ENCODE measurements around the gene NPIPA1. TPM values are rescaled to one million over a fixed set of nuclear protein-coding genes. Genes with fewer than 3 reads are reported as not detected.
"Not testable (repeated sequence)": the region's sequence is repeated elsewhere in the genome, so short reads cannot be mapped to it uniquely, and the experiment has no call there.

The NPIPA1 gene
- polyA plus RNA-seq, 6 donors from 2014 or later: 0.73 to 3.9 (median 1.3) TPM; not detected in 1

DNA sequence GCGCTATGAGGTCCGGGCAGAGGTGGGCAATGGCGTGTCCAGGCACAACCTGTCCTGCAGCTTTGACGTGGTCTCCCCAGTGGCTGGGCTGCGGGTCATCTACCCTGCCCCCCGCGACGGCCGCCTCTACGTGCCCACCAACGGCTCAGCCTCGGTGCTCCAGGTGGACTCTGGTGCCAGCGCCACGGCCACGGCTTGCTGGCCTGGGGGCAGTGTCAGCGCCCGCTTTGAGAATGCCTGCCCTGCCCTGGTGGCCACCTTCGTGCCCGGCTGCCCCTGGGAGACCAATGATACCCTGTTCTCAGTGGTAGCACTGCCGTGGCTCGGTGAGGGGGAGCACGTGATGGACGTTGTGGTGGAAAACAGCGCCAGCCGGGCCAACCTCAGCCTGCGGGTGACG lies 15.0 kb upstream of the NPIPA1 start:
- H3K27me3 Mint-ChIP-seq; H3K4me3 Mint-ChIP-seq; H3K36me3 Mint-ChIP-seq; H3K27ac Mint-ChIP-seq; H3K9me3 Mint-ChIP-seq; H3K4me1 Mint-ChIP-seq; ATAC-seq (ENCODE audit: low read depth in 2 of 2); DNase-seq: not testable (repeated sequence)

DNA sequence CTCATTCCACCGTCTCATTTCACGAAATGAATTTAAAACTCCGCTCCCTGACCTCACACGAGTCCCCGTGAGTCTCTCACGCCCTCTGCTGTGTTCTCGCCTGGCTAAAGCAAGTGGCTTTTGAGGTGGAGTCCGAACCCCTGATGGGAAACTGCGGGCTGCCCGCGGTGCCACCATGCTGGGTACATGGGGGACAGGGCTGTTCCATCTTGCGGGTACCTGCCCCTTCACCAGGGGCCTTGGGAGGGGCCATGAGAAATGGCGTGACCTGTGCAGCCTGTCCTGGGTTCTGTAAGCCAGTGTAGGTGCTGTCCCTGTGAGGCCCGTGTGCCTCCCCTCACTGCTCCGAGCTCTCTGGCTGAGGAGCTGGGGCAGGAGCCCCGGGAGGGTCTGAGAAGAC lies 14.3 kb upstream of the NPIPA1 start:
- H3K4me1 Mint-ChIP-seq; H3K27me3 Mint-ChIP-seq; ATAC-seq (ENCODE audit: low read depth in 2 of 2); H3K4me3 Mint-ChIP-seq; H3K9me3 Mint-ChIP-seq; DNase-seq; H3K27ac Mint-ChIP-seq; H3K36me3 Mint-ChIP-seq: not testable (repeated sequence)

DNA sequence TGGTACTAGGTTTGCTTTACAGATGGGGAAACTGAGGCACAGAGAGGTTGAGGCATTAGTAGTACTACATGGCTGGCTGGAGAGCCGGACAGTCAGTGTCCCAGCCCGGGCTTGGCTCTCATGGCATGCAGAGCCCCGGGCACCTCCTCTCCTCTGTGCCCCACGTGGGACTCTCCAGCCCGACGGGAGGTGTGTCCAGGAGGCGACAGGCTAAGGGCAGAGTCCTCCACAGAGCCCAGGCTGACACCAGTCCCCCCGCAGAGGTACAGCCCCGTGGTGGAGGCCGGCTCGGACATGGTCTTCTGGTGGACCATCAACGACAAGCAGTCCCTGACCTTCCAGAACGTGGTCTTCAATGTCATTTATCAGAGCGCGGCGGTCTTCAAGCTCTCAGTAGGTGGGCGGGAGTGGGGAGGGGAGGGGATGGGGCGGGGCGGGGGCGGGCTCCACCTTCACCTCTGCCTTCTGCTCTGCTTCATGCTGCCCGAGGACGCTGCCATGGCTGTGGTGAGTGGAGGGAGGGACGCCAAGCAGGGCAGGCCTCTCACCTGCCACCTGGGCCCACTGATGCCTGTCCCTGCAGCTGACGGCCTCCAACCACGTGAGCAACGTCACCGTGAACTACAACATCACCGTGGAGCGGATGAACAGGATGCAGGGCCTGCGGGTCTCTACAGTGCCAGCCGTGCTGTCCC lies 13.7 kb upstream of the NPIPA1 start:
- not testable (repeated sequence) for H3K27me3 Mint-ChIP-seq; H3K36me3 Mint-ChIP-seq; H3K27ac Mint-ChIP-seq; H3K9me3 Mint-ChIP-seq; ATAC-seq (ENCODE audit: low read depth in 2 of 2); H3K4me3 Mint-ChIP-seq; DNase-seq; H3K4me1 Mint-ChIP-seq

DNA sequence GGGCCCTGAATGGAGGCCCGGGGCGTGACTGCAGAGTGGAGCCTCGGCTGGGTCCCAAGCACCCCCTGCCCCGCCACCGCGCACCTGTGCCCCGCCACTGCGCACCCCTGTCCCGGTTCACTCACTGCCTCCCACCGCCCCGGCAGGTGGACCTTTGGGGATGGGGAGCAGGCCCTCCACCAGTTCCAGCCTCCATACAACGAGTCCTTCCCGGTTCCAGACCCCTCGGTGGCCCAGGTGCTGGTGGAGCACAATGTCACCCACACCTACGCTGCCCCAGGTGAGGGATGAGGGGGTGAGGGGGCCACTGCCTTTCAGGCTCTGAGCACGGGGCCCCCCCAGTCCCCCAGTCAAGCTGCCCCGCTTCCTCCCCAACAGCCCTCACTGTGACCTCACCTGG lies 12.9 kb upstream of the NPIPA1 start:
- not testable (repeated sequence) for DNase-seq; H3K9me3 Mint-ChIP-seq; H3K4me1 Mint-ChIP-seq; ATAC-seq (ENCODE audit: low read depth in 2 of 2); H3K4me3 Mint-ChIP-seq; H3K27ac Mint-ChIP-seq; H3K36me3 Mint-ChIP-seq; H3K27me3 Mint-ChIP-seq

DNA sequence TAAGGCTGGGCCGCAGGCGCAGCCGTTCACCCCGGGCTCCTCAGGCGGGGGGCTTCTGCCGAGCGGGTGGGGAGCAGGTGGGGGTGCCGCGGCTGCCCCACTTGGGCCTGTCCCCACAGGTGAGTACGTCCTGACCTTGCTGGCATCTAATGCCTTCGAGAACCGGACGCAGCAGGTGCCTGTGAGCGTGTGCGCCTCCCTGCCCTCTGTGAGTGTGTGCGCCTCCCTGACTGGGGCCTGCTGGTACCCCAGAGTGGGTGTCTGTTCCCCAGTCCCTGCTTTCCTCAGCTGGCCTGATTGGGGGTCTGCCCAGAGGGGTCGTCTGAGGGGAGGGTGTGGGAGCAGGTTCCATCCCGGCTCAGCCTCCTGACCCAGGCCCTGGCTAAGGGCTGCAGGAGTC lies 12.3 kb upstream of the NPIPA1 start:
- not testable (repeated sequence) for H3K4me3 Mint-ChIP-seq; H3K36me3 Mint-ChIP-seq; DNase-seq; H3K27me3 Mint-ChIP-seq; H3K4me1 Mint-ChIP-seq; H3K9me3 Mint-ChIP-seq; H3K27ac Mint-ChIP-seq; ATAC-seq (ENCODE audit: low read depth in 2 of 2)

DNA sequence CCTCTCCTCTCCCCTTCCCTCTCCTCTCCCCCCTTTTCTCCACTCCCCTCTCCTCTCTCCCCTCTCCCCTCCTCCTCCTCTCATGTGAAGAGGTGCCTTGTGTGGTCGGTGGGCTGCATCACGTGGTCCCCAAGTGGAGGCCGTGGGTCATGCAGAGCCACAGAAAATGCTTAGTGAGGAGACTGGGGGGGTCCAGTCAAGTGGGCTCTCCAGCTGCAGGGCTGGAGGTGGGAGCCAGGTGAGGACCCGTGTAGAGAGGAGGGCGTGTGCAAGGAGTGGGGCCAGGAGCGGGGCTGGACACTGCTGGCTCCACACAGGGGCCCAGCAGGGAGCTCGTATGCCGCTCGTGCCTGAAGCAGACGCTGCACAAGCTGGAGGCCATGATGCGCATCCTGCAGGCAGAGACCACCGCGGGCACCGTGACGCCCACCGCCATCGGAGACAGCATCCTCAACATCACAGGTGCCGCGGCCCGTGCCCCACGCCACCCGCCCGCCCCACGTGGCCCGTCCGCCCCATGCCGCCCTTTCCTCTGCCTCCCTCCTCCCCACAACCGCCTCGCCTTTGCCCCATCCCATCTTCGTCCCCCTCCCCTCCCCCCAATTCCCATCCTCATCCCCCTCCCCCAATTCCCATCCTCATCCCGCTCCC lies 9.1 kb upstream of the NPIPA1 start:
- H3K4me1 Mint-ChIP-seq, H3K27me3 Mint-ChIP-seq, H3K4me3 Mint-ChIP-seq, H3K9me3 Mint-ChIP-seq, DNase-seq, H3K36me3 Mint-ChIP-seq: not testable (repeated sequence)
- peak in 1 of 2 donors; percentile 25 for ATAC-seq (ENCODE audit: low read depth in 2 of 2)
- peak overlapping the region in 3 of 6 donors; percentile 53 to 83 (median 80) for H3K27ac Mint-ChIP-seq

DNA sequence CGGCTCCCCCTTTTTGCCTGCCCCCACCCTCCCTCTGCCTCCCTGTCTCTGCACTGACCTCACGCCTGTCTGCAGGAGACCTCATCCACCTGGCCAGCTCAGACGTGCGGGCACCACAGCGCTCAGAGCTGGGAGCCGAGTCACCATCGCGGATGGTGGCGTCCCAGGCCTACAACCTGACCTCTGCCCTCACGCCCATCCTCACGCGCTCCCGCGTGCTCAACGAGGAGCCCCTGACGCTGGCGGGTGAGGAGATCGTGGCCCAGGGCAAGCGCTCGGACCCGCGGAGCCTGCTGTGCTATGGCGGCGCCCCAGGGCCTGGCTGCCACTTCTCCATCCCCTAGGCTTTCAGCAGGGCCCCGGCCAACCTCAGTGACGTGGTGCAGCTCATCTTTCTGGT lies 8.1 kb upstream of the NPIPA1 start:
- H3K36me3 Mint-ChIP-seq, H3K27ac Mint-ChIP-seq, H3K27me3 Mint-ChIP-seq: not testable (repeated sequence)

DNA sequence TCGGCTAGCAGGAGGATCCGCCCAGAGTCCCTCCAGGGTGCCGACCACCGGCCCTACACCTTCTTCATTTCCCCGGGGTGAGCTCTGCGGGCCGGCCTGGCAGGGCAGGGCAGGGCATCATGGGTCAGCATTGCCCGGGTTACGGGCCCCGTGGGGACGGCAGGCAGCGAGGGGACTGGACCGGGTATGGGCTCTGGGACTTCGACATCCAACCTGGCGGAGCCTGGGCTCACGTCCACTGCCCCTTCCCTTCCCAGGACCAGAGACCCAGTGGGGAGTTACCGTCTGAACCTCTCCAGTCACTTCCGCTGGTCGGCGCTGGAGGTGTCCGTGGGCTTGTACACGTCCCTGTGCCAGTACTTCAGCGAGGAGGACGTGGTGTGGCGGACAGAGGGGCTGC lies 7.0 kb upstream of the NPIPA1 start:
- DNase-seq, H3K36me3 Mint-ChIP-seq: not testable (repeated sequence)

More for the DNA sequence above, 8.1 kb upstream of the NPIPA1 start:
- H3K4me3 Mint-ChIP-seq; H3K4me1 Mint-ChIP-seq; DNase-seq; ATAC-seq (ENCODE audit: low read depth in 2 of 2); H3K9me3 Mint-ChIP-seq: not testable (repeated sequence)

DNA sequence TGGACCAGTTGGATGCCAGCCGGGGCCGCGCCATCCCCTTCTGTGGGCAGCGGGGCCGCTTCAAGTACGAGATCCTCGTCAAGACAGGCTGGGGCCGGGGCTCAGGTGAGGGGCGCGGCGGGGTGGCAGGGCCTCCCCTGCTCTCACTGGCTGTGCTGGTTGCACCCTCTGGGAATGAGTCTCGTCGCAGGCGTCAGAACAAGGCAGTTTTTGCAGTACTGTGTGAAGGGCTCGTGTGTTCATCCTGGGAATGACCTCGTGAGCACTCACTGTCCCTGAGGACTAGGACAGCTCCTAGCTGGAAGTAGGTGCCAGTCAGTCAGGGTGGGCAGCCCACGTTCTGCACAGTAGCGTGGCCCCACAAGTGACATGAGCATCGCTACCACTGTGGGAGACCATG lies 6.3 kb upstream of the NPIPA1 start:
- not testable (repeated sequence) for H3K9me3 Mint-ChIP-seq; H3K4me3 Mint-ChIP-seq; H3K36me3 Mint-ChIP-seq; DNase-seq; H3K27ac Mint-ChIP-seq; ATAC-seq (ENCODE audit: low read depth in 2 of 2); H3K27me3 Mint-ChIP-seq; H3K4me1 Mint-ChIP-seq

More for the DNA sequence above, 7.0 kb upstream of the NPIPA1 start:
- not testable (repeated sequence) for H3K9me3 Mint-ChIP-seq; H3K4me1 Mint-ChIP-seq; H3K4me3 Mint-ChIP-seq; ATAC-seq (ENCODE audit: low read depth in 2 of 2); H3K27me3 Mint-ChIP-seq; H3K27ac Mint-ChIP-seq

DNA sequence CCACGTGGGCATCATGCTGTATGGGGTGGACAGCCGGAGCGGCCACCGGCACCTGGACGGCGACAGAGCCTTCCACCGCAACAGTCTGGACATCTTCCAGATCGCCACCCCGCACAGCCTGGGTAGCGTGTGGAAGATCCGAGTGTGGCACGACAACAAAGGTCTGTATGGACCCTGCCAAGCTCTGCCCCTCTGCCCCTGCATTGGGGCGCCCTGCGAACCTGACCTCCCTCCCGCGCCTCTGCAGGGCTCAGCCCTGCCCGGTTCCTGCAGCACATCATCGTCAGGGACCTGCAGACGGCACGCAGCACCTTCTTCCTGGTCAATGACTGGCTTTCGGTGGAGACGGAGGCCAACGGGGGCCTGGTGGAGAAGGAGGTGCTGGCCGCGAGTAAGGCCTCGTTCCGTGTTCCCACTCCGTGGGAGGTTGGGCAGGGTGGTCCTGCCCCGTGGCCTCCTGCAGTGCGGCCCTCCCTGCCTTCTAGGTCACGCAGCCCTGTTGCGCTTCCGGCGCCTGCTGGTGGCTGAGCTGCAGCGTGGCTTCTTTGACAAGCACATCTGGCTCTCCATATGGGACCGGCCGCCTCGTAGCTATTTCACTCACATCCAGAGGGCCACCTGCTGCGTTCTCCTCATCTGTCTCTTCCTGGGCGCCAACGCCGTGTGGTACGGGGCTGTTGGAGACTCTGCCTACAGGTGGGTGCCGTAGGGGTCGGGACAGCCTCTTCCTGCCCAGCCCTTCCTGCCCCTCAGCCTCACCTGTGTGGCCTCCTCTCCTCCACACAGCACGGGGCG lies 4.5 kb upstream of the NPIPA1 start:
- H3K4me3 Mint-ChIP-seq; H3K27ac Mint-ChIP-seq; H3K9me3 Mint-ChIP-seq; H3K36me3 Mint-ChIP-seq; DNase-seq; H3K27me3 Mint-ChIP-seq; ATAC-seq (ENCODE audit: low read depth in 2 of 2); H3K4me1 Mint-ChIP-seq: not testable (repeated sequence)

DNA sequence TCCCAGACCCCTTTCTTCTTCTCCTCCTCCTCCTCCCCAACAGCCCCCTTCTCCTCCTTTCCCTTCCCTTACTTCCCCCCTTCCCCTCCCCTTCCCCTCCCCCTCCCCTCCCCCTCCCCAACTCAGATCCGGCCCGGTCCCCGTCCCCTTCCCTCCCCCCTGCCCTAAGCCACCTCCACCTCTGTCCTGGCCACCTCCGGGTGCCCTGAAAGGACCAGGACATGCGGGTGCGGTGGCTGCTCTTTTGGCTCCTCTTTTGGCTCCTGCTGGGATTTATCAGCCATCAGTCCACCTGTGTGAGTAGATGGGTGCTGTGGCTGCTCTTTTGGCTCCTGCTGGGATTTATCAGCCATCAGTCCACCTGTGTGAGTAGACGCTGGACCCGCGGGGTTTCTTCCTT lies 751 bp downstream of the NPIPA1 start:
- ATAC-seq (ENCODE audit: low read depth in 2 of 2); H3K27ac Mint-ChIP-seq; H3K27me3 Mint-ChIP-seq; H3K4me1 Mint-ChIP-seq; DNase-seq; H3K9me3 Mint-ChIP-seq; H3K36me3 Mint-ChIP-seq; H3K4me3 Mint-ChIP-seq: not testable (repeated sequence)

DNA sequence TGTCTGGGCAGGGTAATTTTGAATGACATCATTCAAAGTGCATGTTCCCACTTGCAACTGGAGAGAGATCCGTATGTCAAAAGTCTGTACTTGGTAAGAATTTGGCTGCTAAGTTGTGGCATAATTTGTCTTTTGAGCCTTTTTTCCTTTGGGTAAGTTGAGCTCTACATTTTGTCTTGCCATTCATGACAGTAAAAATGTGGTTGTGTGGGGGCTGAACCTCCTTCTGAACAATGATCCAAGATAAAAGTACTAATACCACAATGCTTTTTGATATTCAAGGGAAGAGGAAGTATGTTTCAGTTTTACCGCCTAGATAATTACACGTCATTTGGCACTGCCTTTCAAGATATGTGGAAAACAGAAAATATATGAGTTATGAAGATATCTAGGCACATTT lies 5.4 kb downstream of the NPIPA1 start:
- ATAC-seq (ENCODE audit: low read depth in 2 of 2); H3K9me3 Mint-ChIP-seq; H3K4me3 Mint-ChIP-seq; H3K27me3 Mint-ChIP-seq; H3K36me3 Mint-ChIP-seq; H3K4me1 Mint-ChIP-seq; H3K27ac Mint-ChIP-seq; DNase-seq: not testable (repeated sequence)

DNA sequence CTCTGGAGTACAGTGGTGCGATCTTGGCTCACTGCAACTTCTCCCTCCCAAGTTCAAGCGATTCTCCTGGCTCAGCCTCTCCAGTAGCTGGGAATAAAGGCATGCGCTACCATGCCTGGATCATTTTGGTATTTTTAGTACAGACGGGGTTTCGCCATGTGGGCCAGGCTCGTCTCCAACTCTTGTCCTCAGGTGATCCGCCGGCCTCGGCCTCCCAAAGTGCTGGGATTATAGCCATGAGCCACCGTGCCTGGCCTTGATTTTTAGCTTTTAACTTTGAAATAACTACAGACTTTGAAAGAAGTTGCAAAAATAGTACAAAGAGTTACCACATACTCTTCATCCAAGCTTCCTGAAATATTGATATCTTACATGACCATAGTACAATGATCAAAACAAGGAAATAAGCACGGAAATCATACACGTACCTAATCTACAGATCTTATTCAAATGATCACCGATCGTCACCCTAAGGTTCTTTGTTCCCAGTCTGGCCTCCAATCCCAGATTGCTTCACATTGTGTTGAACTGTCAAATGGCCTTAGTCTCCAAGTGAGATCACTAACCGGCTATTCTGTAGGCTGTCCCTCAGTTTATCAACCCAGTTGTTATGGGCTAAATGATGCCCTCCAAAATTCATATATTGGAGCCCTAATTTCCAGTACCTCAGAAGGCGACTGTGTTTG lies 18.4 kb downstream of the NPIPA1 start:
- Mint-ChIP-seq H3K27me3 (peaks cover 0 to 4% (median 2%) of the 10 kb centered on the region in 3 donors), H3K4me1 (no peaks in the 10 kb centered on the region), H3K36me3 (no peaks in the 10 kb centered on the region), H3K27ac (peak overlapping the region in 2 of 6 donors; percentile 13 to 23), H3K9me3 (no peaks in the 10 kb centered on the region), H3K4me3 (no peak overlapping the region)
- no peak for DNase-seq
- ATAC-seq (ENCODE audit: low read depth in 2 of 2): no peak

All from naive B cell (primary cell).